Common myeloid progenitor, CD34-positive (primary cell): Measurements from ENCODE around the gene CYP4A22.

Experiments
- CTCF ChIA-PET: fragments of 350-600 bp; sonication (Branson Sonifier 250); formaldehyde crosslinking; loops from one replicate; lab custom pipeline; 2021; ENCODE audit warnings: antibody characterized with exemption; lab: Charles Lee
- POLR2A ChIA-PET: fragments of 350-600 bp; sonication (Branson Sonifier 250); formaldehyde crosslinking; loops from one replicate; lab custom pipeline; 2021; ENCODE audit warnings: antibody characterized with exemption; lab: Charles Lee
- DNase-seq, 3 donors: peaks; one replicate each; pipeline versions ENCODE4 v3.0.0 to v3.0.0-alpha.2; 2013
- H3K27ac ChIP-seq, 2 experiments: 1 replicate in 1 of 2; 2 replicates in 1 of 2; pipeline ENCODE4 v1.7.0; 2013; ENCODE audit warnings: inconsistent platforms in 2 of 2, low read length in 2 of 2, mild to moderate bottlenecking in 2 of 2, low read depth in 1 of 2, moderate library complexity in 1 of 2; ENCODE audit not compliant: severe bottlenecking in 2 of 2, insufficient read depth in 1 of 2, poor library complexity in 1 of 2
- H3K27me3 ChIP-seq, 5 experiments: replicated peaks in 2 of 5; 1 replicate in 3 of 5; 2 replicates in 2 of 5; pipeline versions ENCODE4 v1.6.1 to v1.7.0; 2013; ENCODE audit warnings: low read length in 4 of 5, mild to moderate bottlenecking in 2 of 5, moderate library complexity in 2 of 5, inconsistent platforms in 1 of 5; ENCODE audit not compliant: insufficient read depth in 5 of 5, control insufficient read depth in 4 of 5
- H3K36me3 ChIP-seq, 4 experiments: 1 replicate in 2 of 4; 2 replicates in 2 of 4; pipeline versions ENCODE4 v1.6.1 to v1.7.0; 2013; ENCODE audit warnings: low read length in 3 of 4, control low read depth in 1 of 4, mild to moderate bottlenecking in 1 of 4; ENCODE audit not compliant: control insufficient read depth in 4 of 4, insufficient read depth in 4 of 4
- H3K4me1 ChIP-seq, 4 experiments: 1 replicate in 3 of 4; 2 replicates in 1 of 4; pipeline versions ENCODE4 v1.6.1 to v1.7.1; 2013; ENCODE audit warnings: low read length in 3 of 4, mild to moderate bottlenecking in 3 of 4, control low read depth in 1 of 4, inconsistent platforms in 1 of 4, moderate library complexity in 1 of 4; ENCODE audit not compliant: control insufficient read depth in 4 of 4, insufficient read depth in 4 of 4; ENCODE audit errors: control extremely low read depth in 1 of 4
- H3K4me3 ChIP-seq, 7 experiments: 1 replicate in 4 of 7; 2 replicates in 3 of 7; pipeline versions ENCODE4 v1.5.1 to v1.7.0; 2013; ENCODE audit warnings: mild to moderate bottlenecking in 7 of 7, low read length in 6 of 7, moderate library complexity in 6 of 7, inconsistent platforms in 2 of 7, low read depth in 2 of 7, control low read depth in 1 of 7; ENCODE audit not compliant: insufficient read depth in 4 of 7, control insufficient read depth in 1 of 7; ENCODE audit errors: extremely low read depth in 1 of 7
- H3K9me3 ChIP-seq, 5 experiments: 1 replicate in 4 of 5; 2 replicates in 1 of 5; pipeline versions ENCODE4 v1.6.1 to v1.7.1; 2013; ENCODE audit warnings: low read length in 4 of 5, mild to moderate bottlenecking in 2 of 5, inconsistent platforms in 1 of 5, low read depth in 1 of 5, moderate library complexity in 1 of 5; ENCODE audit not compliant: control insufficient read depth in 4 of 5, insufficient read depth in 2 of 5; ENCODE audit errors: control extremely low read depth in 1 of 5
- WGBS: methylation state at CpG from one replicate; pipeline ENCODE4 v1.1.5; 2013; ENCODE audit not compliant: insufficient coverage; 5-methylcytosine and 5-hydroxymethylcytosine counted together

Gene CYP4A22

GRCh38 chr1:47175227-47175934 is 38.1 kb downstream of the CYP4A22 start:
- 22% methylated on average over 11 of the region's 11 CpGs for WGBS
- ChIA-PET POLR2A (no interaction called here), CTCF (interaction anchor here (0.7 to 11.1 kb wide), 10 partner anchors 14 to 273 kb away, joined by 3 to 173 read pairs (median 4); partner anchors contain the start of gene PDZK1IP1)
- Histone ChIP-seq H3K4me1 (peaks cover 2 to 22% (median 13%) of the 10 kb centered on the region in 4 experiments), H3K27me3 (no peaks in the 10 kb centered on the region), H3K36me3 (no peaks in the 10 kb centered on the region), H3K4me3 (peak overlapping the region in 1 of 7 experiments; percentile 24), H3K9me3 (no peaks in the 10 kb centered on the region), H3K27ac (no peak overlapping the region)
- peak; percentile 65 to 83 (median 80) for DNase-seq

DNA sequence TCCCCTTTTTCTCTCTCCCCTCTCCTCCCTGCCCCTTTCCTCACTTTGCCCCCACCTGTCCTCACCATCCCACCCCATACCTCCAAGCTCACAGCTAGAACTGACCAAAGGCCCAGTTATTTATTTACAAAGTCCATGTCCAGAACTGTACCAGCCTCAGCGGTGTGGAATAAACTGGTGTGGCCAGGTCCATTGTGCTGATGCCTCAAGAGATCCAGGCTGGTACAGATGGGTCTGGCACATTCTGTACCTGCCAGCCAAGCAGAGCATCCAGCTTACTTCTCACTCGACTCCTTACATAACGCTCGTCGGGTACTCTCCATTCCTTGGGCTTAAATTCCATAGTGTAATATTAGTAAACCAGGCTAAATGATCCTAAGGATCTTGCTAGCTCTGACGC is 40.8 kb downstream of the CYP4A22 start:
- Histone ChIP-seq H3K27me3 (no peaks in the 10 kb centered on the region), H3K4me1 (peaks cover 2 to 48% (median 36%) of the 10 kb centered on the region in 4 experiments), H3K4me3 (no peak overlapping the region), H3K9me3 (no peaks in the 10 kb centered on the region), H3K36me3 (no peaks in the 10 kb centered on the region), H3K27ac (no peak overlapping the region)
- POLR2A ChIA-PET, result no interaction called here
- 97% methylated on average over 5 of the region's 6 CpGs for WGBS
- DNase-seq, result no peak
- CTCF ChIA-PET, result interaction anchor here (0.9 to 11.1 kb wide), 12 partner anchors 12 to 305 kb away, joined by 3 to 173 read pairs (median 5); partner anchors contain the start of genes CMPK1 and PDZK1IP1

- POLR2A ChIA-PET, result interaction anchor here (1.1 kb wide), 1 partner anchor 10 kb away, joined by 3 read pairs; no protein-coding TSS in a partner anchor
- no peaks in the 10 kb centered on the region for H3K27me3 ChIP-seq
- WGBS, result 80% methylated on average over 7 of the region's 8 CpGs
- H3K9me3 ChIP-seq, result no peaks in the 10 kb centered on the region
- DNase-seq, result no peak
- H3K36me3 ChIP-seq, result no peaks in the 10 kb centered on the region
- CTCF ChIA-PET, result interaction anchor here (0.7 to 11.1 kb wide), 24 partner anchors 11 to 259 kb away, joined by 3 to 173 read pairs (median 4); partner anchors contain the start of genes CMPK1, FOXD2 and PDZK1IP1
- peak overlapping the region in 1 of 2 experiments; percentile 51 for H3K27ac ChIP-seq
- H3K4me1 ChIP-seq, result peaks cover 4 to 54% (median 42%) of the 10 kb centered on the region in 4 experiments
- peak overlapping the region in 4 of 7 experiments; percentile 65 to 84 (median 72) for H3K4me3 ChIP-seq
Observed at GRCh38 chr1:47178654-47179016, 41.4 kb downstream of the CYP4A22 start.

DNA sequence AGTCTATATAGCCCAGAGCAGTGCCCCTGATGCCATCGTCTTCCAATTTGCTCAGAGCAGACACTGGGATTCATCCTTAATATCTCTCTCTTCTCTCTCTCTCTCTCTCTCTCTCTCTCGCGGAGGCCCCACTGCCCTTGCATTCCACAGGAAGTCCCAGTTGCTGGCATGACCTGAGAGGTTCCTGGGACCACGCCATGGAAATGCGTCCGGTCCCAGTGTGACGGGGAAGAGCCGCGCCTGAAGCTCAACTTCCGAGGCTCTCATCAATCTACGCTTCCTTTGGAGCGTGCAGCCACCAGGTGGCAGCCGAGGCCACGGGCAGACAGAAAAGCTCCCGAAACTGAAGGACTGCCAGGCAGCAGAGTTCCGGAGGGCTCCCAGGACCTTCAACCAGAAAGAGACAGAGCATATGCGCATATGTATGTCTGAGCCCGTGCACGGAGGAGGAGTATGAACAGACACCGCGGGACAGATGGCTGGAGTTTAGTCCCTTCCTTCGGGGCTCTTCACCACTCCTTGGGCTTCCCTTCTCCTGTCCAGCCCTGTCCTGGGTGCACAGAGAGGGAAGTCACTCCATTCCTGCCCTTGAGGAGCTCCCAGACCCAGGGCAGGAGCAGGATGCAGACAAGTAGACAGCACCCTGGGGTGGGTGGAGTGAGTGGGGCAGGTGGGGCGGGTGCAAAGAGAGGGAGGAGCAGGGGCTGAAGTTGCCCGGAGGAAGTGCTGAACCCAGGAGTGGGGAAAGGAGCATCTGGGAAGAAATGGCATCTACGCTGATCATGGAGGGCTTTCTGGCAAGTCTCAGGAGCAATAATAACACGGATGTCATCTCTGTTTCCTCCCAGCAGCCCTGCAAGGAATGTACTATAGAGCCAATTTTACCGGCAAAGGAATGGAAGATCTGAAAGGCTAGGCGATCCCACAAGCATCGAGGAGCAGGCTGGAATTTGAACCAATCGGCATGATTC is 42.1 kb downstream of the CYP4A22 start:
- H3K9me3 ChIP-seq, result no peaks in the 10 kb centered on the region
- WGBS, result 11% methylated on average over 27 of the region's 30 CpGs
- peak overlapping the region in 1 of 2 experiments; percentile 51 for H3K27ac ChIP-seq
- H3K4me3 ChIP-seq, result peak overlapping the region; percentile 24 to 84 (median 69)
- H3K36me3 ChIP-seq, result no peaks in the 10 kb centered on the region
- ChIA-PET POLR2A (interaction anchor here (0.6 to 1.1 kb wide), 4 partner anchors 9 to 84 kb away, joined by 3 to 6 read pairs (median 4); no protein-coding TSS in a partner anchor), CTCF (interaction anchor here (0.6 to 11.1 kb wide), 29 partner anchors 10 to 699 kb away, joined by 3 to 173 read pairs (median 4); partner anchors contain the start of genes CMPK1, FOXD2, PDZK1IP1 and STIL)
- no peaks in the 10 kb centered on the region for H3K27me3 ChIP-seq
- H3K4me1 ChIP-seq, result peaks cover 4 to 57% (median 45%) of the 10 kb centered on the region in 4 experiments
- DNase-seq, result peak; percentile 89 to 94 (median 91)

- WGBS, result 76% methylated on average over 3 of the region's 3 CpGs
- CTCF ChIA-PET, result interaction anchor here (0.6 to 11.1 kb wide), 13 partner anchors 10 to 699 kb away, joined by 3 to 173 read pairs (median 5); partner anchors contain the start of genes PDZK1IP1 and STIL
- peaks cover 4 to 57% (median 45%) of the 10 kb centered on the region in 4 experiments for H3K4me1 ChIP-seq
- POLR2A ChIA-PET, result interaction anchor here (1.0 to 1.2 kb wide), 2 partner anchors 49 to 93 kb away, joined by 3 to 4 read pairs; no protein-coding TSS in a partner anchor
- H3K4me3 ChIP-seq, result peak overlapping the region in 3 of 7 experiments; percentile 68 to 84 (median 77)
- peak overlapping the region in 1 of 2 experiments; percentile 51 for H3K27ac ChIP-seq
- H3K36me3 ChIP-seq, result no peaks in the 10 kb centered on the region
- DNase-seq, result no peak
- H3K27me3 ChIP-seq, result no peaks in the 10 kb centered on the region
- no peaks in the 10 kb centered on the region for H3K9me3 ChIP-seq
Observed at GRCh38 chr1:47179988-47180563, 42.8 kb downstream of the CYP4A22 start.

GRCh38 chr1:47180603-47181094 is 43.4 kb downstream of the CYP4A22 start:
- Histone ChIP-seq H3K27ac (peak overlapping the region in 1 of 2 experiments; percentile 51), H3K36me3 (no peaks in the 10 kb centered on the region), H3K27me3 (no peaks in the 10 kb centered on the region), H3K4me3 (peak overlapping the region in 2 of 7 experiments; percentile 29 to 84), H3K9me3 (no peaks in the 10 kb centered on the region), H3K4me1 (peaks cover 4 to 55% (median 45%) of the 10 kb centered on the region in 4 experiments)
- no peak for DNase-seq
- CTCF ChIA-PET, result interaction anchor here (0.6 to 11.1 kb wide), 8 partner anchors 9 to 209 kb away, joined by 3 to 173 read pairs (median 3); partner anchors contain the start of gene PDZK1IP1
- POLR2A ChIA-PET, result interaction anchor here (1.0 to 1.2 kb wide), 3 partner anchors 45 to 92 kb away, joined by 3 to 4 read pairs (median 3); no protein-coding TSS in a partner anchor
- 25% methylated on average over 2 of the region's 3 CpGs for WGBS
